Upper lobe of left lung (tissue), 4 donors: ENCODE measurements around the gene YWHAQ.

Experiments
- CTCF ChIP-seq, 6 experiments: fragments of 450-650 bp in 4 of 6; fragments of 200-600 bp in 2 of 6; sonication (generic) in 2 of 6; IDR thresholded peaks; one replicate each; pipeline ENCODE4 v1.5.1; 2016 to 2019; ENCODE audit warnings: antibody characterized with exemption in 6 of 6
- POLR2A ChIP-seq, 4 donors: fragments of 450-650 bp; IDR thresholded peaks; one replicate each; pipeline ENCODE4 v1.5.1; 2016 to 2017; ENCODE audit warnings: antibody characterized with exemption in 4 of 4, mild to moderate bottlenecking in 2 of 4
- POLR2AphosphoS5 ChIP-seq, 2 donors: sonication (generic); formaldehyde crosslinking; IDR thresholded peaks; one replicate each; pipeline ENCODE4 v1.5.1; 2017; ENCODE audit warnings: antibody characterized with exemption in 2 of 2

- TF ChIP-seq CTCF (IDR thresholded peaks at IDR 0.05) (no peak), POLR2AphosphoS5 (IDR thresholded peaks at IDR 0.05) (peak in 1 of 2 donors; percentile 10), POLR2A (IDR thresholded peaks at IDR 0.05) (no peak)
Measured at GRCh38 chr2:9629222-9630116, 1.3 kb downstream of the YWHAQ start.
